ENCODE measurements around the gene TENT4A. TPM values are rescaled to one million over a fixed set of nuclear protein-coding genes. Genes with fewer than 3 reads are reported as not detected.
A peak's percentile ranks its signal among the peaks of the same experiment; 100 is the strongest.

The TENT4A gene
- total and polyA plus RNA-seq, 2 of the 13 experiments (the other 11 are each of a cell fraction or from before 2014, with no cell fraction given), result 6.3 to 13.3 TPM

GRCh38 chr5:6759401-6759800 is 46.2 kb downstream of the TENT4A start (continued):
- TF ChIP-seq, protein P1, sequence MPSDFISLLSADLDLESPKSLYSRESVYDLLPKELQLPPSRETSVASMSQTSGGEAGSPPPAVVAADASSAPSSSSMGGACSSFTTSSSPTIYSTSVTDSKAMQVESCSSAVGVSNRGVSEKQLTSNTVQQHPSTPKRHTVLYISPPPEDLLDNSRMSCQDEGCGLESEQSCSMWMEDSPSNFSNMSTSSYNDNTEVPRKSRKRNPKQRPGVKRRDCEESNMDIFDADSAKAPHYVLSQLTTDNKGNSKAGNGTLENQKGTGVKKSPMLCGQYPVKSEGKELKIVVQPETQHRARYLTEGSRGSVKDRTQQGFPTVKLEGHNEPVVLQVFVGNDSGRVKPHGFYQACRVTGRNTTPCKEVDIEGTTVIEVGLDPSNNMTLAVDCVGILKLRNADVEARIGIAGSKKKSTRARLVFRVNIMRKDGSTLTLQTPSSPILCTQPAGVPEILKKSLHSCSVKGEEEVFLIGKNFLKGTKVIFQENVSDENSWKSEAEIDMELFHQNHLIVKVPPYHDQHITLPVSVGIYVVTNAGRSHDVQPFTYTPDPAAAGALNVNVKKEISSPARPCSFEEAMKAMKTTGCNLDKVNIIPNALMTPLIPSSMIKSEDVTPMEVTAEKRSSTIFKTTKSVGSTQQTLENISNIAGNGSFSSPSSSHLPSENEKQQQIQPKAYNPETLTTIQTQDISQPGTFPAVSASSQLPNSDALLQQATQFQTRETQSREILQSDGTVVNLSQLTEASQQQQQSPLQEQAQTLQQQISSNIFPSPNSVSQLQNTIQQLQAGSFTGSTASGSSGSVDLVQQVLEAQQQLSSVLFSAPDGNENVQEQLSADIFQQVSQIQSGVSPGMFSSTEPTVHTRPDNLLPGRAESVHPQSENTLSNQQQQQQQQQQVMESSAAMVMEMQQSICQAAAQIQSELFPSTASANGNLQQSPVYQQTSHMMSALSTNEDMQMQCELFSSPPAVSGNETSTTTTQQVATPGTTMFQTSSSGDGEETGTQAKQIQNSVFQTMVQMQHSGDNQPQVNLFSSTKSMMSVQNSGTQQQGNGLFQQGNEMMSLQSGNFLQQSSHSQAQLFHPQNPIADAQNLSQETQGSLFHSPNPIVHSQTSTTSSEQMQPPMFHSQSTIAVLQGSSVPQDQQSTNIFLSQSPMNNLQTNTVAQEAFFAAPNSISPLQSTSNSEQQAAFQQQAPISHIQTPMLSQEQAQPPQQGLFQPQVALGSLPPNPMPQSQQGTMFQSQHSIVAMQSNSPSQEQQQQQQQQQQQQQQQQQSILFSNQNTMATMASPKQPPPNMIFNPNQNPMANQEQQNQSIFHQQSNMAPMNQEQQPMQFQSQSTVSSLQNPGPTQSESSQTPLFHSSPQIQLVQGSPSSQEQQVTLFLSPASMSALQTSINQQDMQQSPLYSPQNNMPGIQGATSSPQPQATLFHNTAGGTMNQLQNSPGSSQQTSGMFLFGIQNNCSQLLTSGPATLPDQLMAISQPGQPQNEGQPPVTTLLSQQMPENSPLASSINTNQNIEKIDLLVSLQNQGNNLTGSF (CRISPR knock-in tag; IDR thresholded peaks at IDR 0.05), result no peak
- no peak for TF ChIP-seq ZNF20 (CRISPR knock-in tag; IDR thresholded peaks at IDR 0.05)
- TF ChIP-seq ATF7 (IDR thresholded peaks at IDR 0.05), result no peak
- no peak for TF ChIP-seq ATF7 (CRISPR knock-in tag; IDR thresholded peaks at IDR 0.05)
- TF ChIP-seq CHD2 (IDR thresholded peaks at IDR 0.05; ENCODE audit: low read depth, low read length), result 0 out of 2 replicates have a peak, but pooled peaks have one; percentile 18

GRCh38 chr5:6759983-6760382 is 46.8 kb downstream of the TENT4A start:
- Histone ChIP-seq H3K27me3 (ENCODE audit: control insufficient read depth in 1 of 2, insufficient read depth in 2 of 2, low read length in 2 of 2) (no peaks in the 10 kb centered on the region), H3K36me3 (replicated peaks in 1 of 2; ENCODE audit: control insufficient read depth in 1 of 2, insufficient read depth in 2 of 2, low read length in 2 of 2) (peaks cover 4 to 14% of the 10 kb centered on the region in 2 experiments), H3K79me2 (ENCODE audit: insufficient read depth, low read length) (no peaks in the 10 kb centered on the region), H3K4me1 (ENCODE audit: insufficient read depth, low read length) (peaks cover 21% of the 10 kb centered on the region), H4K20me1 (ENCODE audit: insufficient read depth, low read length) (no peaks in the 10 kb centered on the region), H3K27ac (ENCODE audit: extremely low read length, insufficient read depth, low read length) (no peak overlapping the region), H3K9me3 (ENCODE audit: low read length) (no peaks in the 10 kb centered on the region), H3K4me2 (ENCODE audit: low read depth, low read length) (no peak overlapping the region), H3K9ac (ENCODE audit: insufficient read depth, low read depth, low read length) (no peak overlapping the region), H2AFZ (ENCODE audit: low read length) (no peak overlapping the region), H3K4me3 (replicated peaks in 1 of 3; ENCODE audit: insufficient read depth in 1 of 3, low read depth in 2 of 3, low read length in 3 of 3) (no peak overlapping the region)
- ChIA-PET CTCF (ENCODE audit: low intra/inter-chr PET ratio, low total read pairs) (no interaction called here), POLR2A (no interaction called here)
- ATAC-seq (no peak), FAIRE-seq (no peak), DNase-seq (ENCODE audit: low spot score) (no peak)
- intact Hi-C loops (cut with micrococcal nuclease; ENCODE audit: unreplicated experiment), result no loop called here
- WGBS (ENCODE audit: low lambda C conversion rate), result 96% methylated on average over 5 of the region's 5 CpGs
- no TSS peak for BruUV-seq (replicated peaks)
- in situ Hi-C loops (cut with HindIII; ENCODE audit: extremely low pct_ligation_motif_present, low pct_unique_long_range_greater_than_20kb), result no loop called here
- no peak for TF ChIP-seq HIVEP1 (CRISPR knock-in tag; IDR thresholded peaks at IDR 0.05)
- no peak for TF ChIP-seq TERF1 (CRISPR knock-in tag; IDR thresholded peaks at IDR 0.05)
- TF ChIP-seq, protein P2, sequence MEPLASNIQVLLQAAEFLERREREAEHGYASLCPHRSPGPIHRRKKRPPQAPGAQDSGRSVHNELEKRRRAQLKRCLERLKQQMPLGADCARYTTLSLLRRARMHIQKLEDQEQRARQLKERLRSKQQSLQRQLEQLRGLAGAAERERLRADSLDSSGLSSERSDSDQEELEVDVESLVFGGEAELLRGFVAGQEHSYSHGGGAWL (CRISPR knock-in tag; IDR thresholded peaks at IDR 0.05), result no peak
- TF ChIP-seq ZNF142 (CRISPR knock-in tag; IDR thresholded peaks at IDR 0.05), result no peak
- TF ChIP-seq FOXA1 (IDR thresholded peaks at IDR 0.05), result no peak
- no peak for TF ChIP-seq FOXA1 (CRISPR knock-in tag; IDR thresholded peaks at IDR 0.05)
- no peak for TF ChIP-seq ZNF30 (CRISPR knock-in tag; IDR thresholded peaks at IDR 0.05)

Data from HepG2 (cell line).